Measurements from ENCODE around the gene ZGPAT.
A peak's percentile ranks its signal among the peaks of the same experiment; 100 is the strongest.

ZGPAT gene

GRCh38 chr20:63734111-63734945 is 26.5 kb downstream of the ZGPAT start:
- DNase-seq = no peak

- DNase-seq = no peak
Observed at GRCh38 chr20:63734946-63735858, 27.4 kb downstream of the ZGPAT start.

GRCh38 chr20:63735859-63736718 is 28.2 kb downstream of the ZGPAT start, which contains the start of gene LIME1:
TSS of gene LIME1 (plus strand) at chr20:63736664. CDS start at chr20:63737550, 886 bp downstream.
- peak; percentile 68 for DNase-seq

- DNase-seq = peak; percentile 66
Observed at GRCh38 chr20:63736893-63737694, 29.3 kb downstream of the ZGPAT start.

GRCh38 chr20:63737695-63737944 is 29.8 kb downstream of the ZGPAT start:
- no peak for DNase-seq

GRCh38 chr20:63737945-63738686 is 30.3 kb downstream of the ZGPAT start:
- peak; percentile 44 for DNase-seq

GRCh38 chr20:63738687-63739129 is 30.9 kb downstream of the ZGPAT start:
- DNase-seq = peak; percentile 54

- peak; percentile 78 for DNase-seq
Observed at GRCh38 chr20:63739130-63740069, 31.6 kb downstream of the ZGPAT start, which contains the start of gene SLC2A4RG. TSS of gene SLC2A4RG (plus strand) at chr20:63739776. CDS start at chr20:63739913, 137 bp downstream.

GRCh38 chr20:63740070-63740626 is 32.3 kb downstream of the ZGPAT start:
- peak; percentile 57 for DNase-seq

GRCh38 chr20:63740627-63741353 is 33.0 kb downstream of the ZGPAT start:
- peak; percentile 49 for DNase-seq

- no peak for DNase-seq
Observed at GRCh38 chr20:63741354-63741675, 33.5 kb downstream of the ZGPAT start.

GRCh38 chr20:63741676-63742380 is 34.0 kb downstream of the ZGPAT start:
- no peak for DNase-seq

GRCh38 chr20:63742381-63743024 is 34.7 kb downstream of the ZGPAT start:
- no peak for DNase-seq

- DNase-seq = no peak
Observed at GRCh38 chr20:63743210-63743970, 35.6 kb downstream of the ZGPAT start.

GRCh38 chr20:63744158-63744557 is 36.3 kb downstream of the ZGPAT start:
- no peak for DNase-seq

GRCh38 chr20:63744574-63745423 is 37.0 kb downstream of the ZGPAT start:
- no peak for DNase-seq

Data from stimulated activated CD4-positive, alpha-beta T cell treated with anti-CD3 and anti-CD28 coated beads, Interleukin-15, amount 100 ng/mL, for 24 hours (primary cell).